Neural cell (in vitro differentiated cells): ENCODE measurements around the gene PACS1. TPM values are rescaled to one million over a fixed set of nuclear protein-coding genes. Genes with fewer than 3 reads are reported as not detected.

ENCODE experiments used
- H2AFZ ChIP-seq: fragments of 200-600, 300-800 bp; sonication (generic), shearing (Covaris generic); 2 replicates; pipeline ENCODE4 v1.6.0; 2014; ENCODE audit warnings: low read depth, mild to moderate bottlenecking, antibody characterized with exemption, low read length, moderate library complexity
- H3F3A ChIP-seq: fragments of 200-600 bp; shearing (Covaris generic); 2 replicates; pipeline ENCODE4 v1.6.1; 2016; ENCODE audit warnings: mild to moderate bottlenecking, moderate library complexity, mixed read lengths, antibody characterized with exemption, low read length; ENCODE audit not compliant: insufficient read depth, poor library complexity, severe bottlenecking
- H3K27ac ChIP-seq: fragments of 200-600, 300-800 bp; sonication (generic), shearing (Covaris generic); 2 replicates; pipeline ENCODE4 v1.5.1; 2014; ENCODE audit warnings: mild to moderate bottlenecking, low read length, moderate library complexity
- H3K27me3 ChIP-seq: fragments of 300-800, 200-600 bp; sonication (generic), shearing (Covaris generic); 2 replicates; pipeline ENCODE4 v1.6.0; 2014; ENCODE audit warnings: mild to moderate bottlenecking, low read depth, low read length, moderate library complexity; ENCODE audit not compliant: insufficient read depth
- H3K36me3 ChIP-seq: fragments of 300-800, 200-600 bp; sonication (generic), shearing (Covaris generic); 2 replicates; pipeline ENCODE4 v1.5.1; 2014; ENCODE audit warnings: mild to moderate bottlenecking, antibody characterized with exemption, low read length, moderate library complexity; ENCODE audit not compliant: insufficient read depth
- H3K4me2 ChIP-seq: fragments of 300-800, 200-600 bp; sonication (generic), shearing (Covaris generic); 2 replicates; pipeline ENCODE4 v1.6.0; 2014; ENCODE audit warnings: mild to moderate bottlenecking, low read length
- H3K4me3 ChIP-seq: fragments of 300-800, 200-600 bp; sonication (generic), shearing (Covaris generic); 2 replicates; pipeline ENCODE4 v1.5.1; 2014; ENCODE audit warnings: mild to moderate bottlenecking, low read length, moderate library complexity
- H3K79me2 ChIP-seq: fragments of 200-600 bp; shearing (Covaris generic); replicated peaks from 2 replicates; pipeline ENCODE4 v1.6.0; 2014; ENCODE audit warnings: mild to moderate bottlenecking, low read length, moderate library complexity; ENCODE audit not compliant: insufficient read depth
- H3K9ac ChIP-seq: fragments of 300-800, 200-600 bp; sonication (generic), shearing (Covaris generic); 2 replicates; pipeline ENCODE4 v1.6.1; 2016; ENCODE audit warnings: mild to moderate bottlenecking, low read length, mixed read lengths
- H3K9me2 ChIP-seq: fragments of 200-600 bp; shearing (Covaris generic); 2 replicates; pipeline ENCODE4 v1.6.1; 2016; ENCODE audit warnings: mild to moderate bottlenecking, low read length, mixed read lengths; ENCODE audit not compliant: insufficient read depth
- H3K9me3 ChIP-seq: fragments of 200-600, 300-800 bp; sonication (generic), shearing (Covaris generic); 2 replicates; pipeline ENCODE4 v1.6.1; 2016; ENCODE audit warnings: mild to moderate bottlenecking, mixed run types, low read length, moderate library complexity, mixed read lengths
- H4K20me1 ChIP-seq: fragments of 200-600 bp; shearing (Covaris generic); 2 replicates; pipeline ENCODE4 v1.6.1; 2016; ENCODE audit warnings: mild to moderate bottlenecking, mixed run types; ENCODE audit not compliant: insufficient read depth
- CTCF ChIP-seq: fragments of 450-650 bp; IDR thresholded peaks from 2 replicates; pipeline ENCODE4 v1.5.1; 2014; ENCODE audit warnings: antibody characterized with exemption, mild to moderate bottlenecking, moderate library complexity; ENCODE audit not compliant: poor library complexity, severe bottlenecking
- EP300 ChIP-seq: fragments of 450-650 bp; conservative IDR thresholded peaks from 2 replicates; pipeline ENCODE4 v1.6.1; 2014; ENCODE audit warnings: antibody characterized with exemption, mild to moderate bottlenecking, moderate library complexity; ENCODE audit not compliant: poor library complexity, severe bottlenecking
- EZH2 ChIP-seq: fragments of 200-600, 300-800 bp; shearing (Covaris generic), sonication (generic); IDR thresholded peaks from 2 replicates; pipeline ENCODE4 v1.6.1; 2014; ENCODE audit warnings: antibody characterized with exemption, low read length, borderline replicate concordance, mild to moderate bottlenecking; ENCODE audit not compliant: insufficient read depth, poor library complexity, severe bottlenecking
- MXI1 ChIP-seq: fragments of 450-650 bp; conservative IDR thresholded peaks from 2 replicates; pipeline ENCODE4 v1.6.1; 2014; ENCODE audit warnings: antibody characterized with exemption, mild to moderate bottlenecking; ENCODE audit not compliant: poor library complexity, severe bottlenecking
- POLR2AphosphoS5 ChIP-seq: IDR thresholded peaks from 2 replicates; pipeline ENCODE4 v1.6.1; 2012
- RAD21 ChIP-seq: fragments of 450-650 bp; conservative IDR thresholded peaks from 2 replicates; pipeline ENCODE4 v1.6.1; 2014; ENCODE audit warnings: antibody characterized with exemption, mild to moderate bottlenecking, moderate library complexity
- REST ChIP-seq: IDR thresholded peaks from 2 replicates; pipeline ENCODE4 v1.6.1; 2012; ENCODE audit warnings: borderline replicate concordance
- SMC3 ChIP-seq: fragments of 450-650 bp; conservative IDR thresholded peaks from 2 replicates; pipeline ENCODE4 v1.6.1; 2014; ENCODE audit warnings: antibody characterized with exemption, mild to moderate bottlenecking, moderate library complexity; ENCODE audit not compliant: poor library complexity
- TAF1 ChIP-seq: IDR thresholded peaks from 2 replicates; pipeline ENCODE4 v1.6.1; 2012; ENCODE audit warnings: low read depth
- polyA plus RNA-seq: library from polyadenylated mRNA; depleted of rRNA; stranded (reverse); fragments of >200 nt; gene quantifications from 2 replicates; pipeline ENCODE4 v1.2.3, GENCODE V29; 2014

Gene PACS1
- polyA plus RNA-seq, 1 donor from 2014 or later: 14.4 TPM

GRCh38 chr11:66067640-66068039, 2.4 kb upstream of the PACS1 start:
- H2AFZ ChIP-seq: no peak overlapping the region
- H3K27ac ChIP-seq: no peak overlapping the region
- no peaks in the 10 kb centered on the region for H4K20me1 ChIP-seq
- no peak overlapping the region for H3K4me3 ChIP-seq
- TF ChIP-seq TAF1: no peak
- no peak for TF ChIP-seq RAD21
- TF ChIP-seq SMC3: no peak
- TF ChIP-seq REST: no peak
- no peak for TF ChIP-seq POLR2AphosphoS5
- no peak for TF ChIP-seq MXI1
- no peak for TF ChIP-seq CTCF
- TF ChIP-seq EP300: no peak
- TF ChIP-seq EZH2: no peak
- peaks cover 18% of the 10 kb centered on the region for H3K79me2 ChIP-seq
- H3K9me3 ChIP-seq: no peaks in the 10 kb centered on the region
- peaks cover 4% of the 10 kb centered on the region for H3F3A ChIP-seq
- no peaks in the 10 kb centered on the region for H3K27me3 ChIP-seq
- no peak overlapping the region for H3K4me2 ChIP-seq
- peaks cover 14% of the 10 kb centered on the region for H3K36me3 ChIP-seq
- no peaks in the 10 kb centered on the region for H3K9me2 ChIP-seq
- H3K9ac ChIP-seq: no peak overlapping the region

GRCh38 chr11:66068154-66068821, 1.8 kb upstream of the PACS1 start:
- Histone ChIP-seq H3K9ac (no peak overlapping the region), H3K27ac (no peak overlapping the region), H3K27me3 (no peaks in the 10 kb centered on the region), H3F3A (peaks cover 4% of the 10 kb centered on the region), H2AFZ (no peak overlapping the region), H3K4me2 (no peak overlapping the region), H3K79me2 (peaks cover 24% of the 10 kb centered on the region), H3K9me3 (no peaks in the 10 kb centered on the region), H3K36me3 (peaks cover 14% of the 10 kb centered on the region), H4K20me1 (no peaks in the 10 kb centered on the region), H3K9me2 (no peaks in the 10 kb centered on the region), H3K4me3 (no peak overlapping the region)
- TF ChIP-seq POLR2AphosphoS5 (no peak), SMC3 (peak; percentile 64), MXI1 (no peak), RAD21 (peak; percentile 61), CTCF (peak; percentile 84)
